Measurements from ENCODE around the gene TOB1. TPM values are rescaled to one million over a fixed set of nuclear protein-coding genes. Genes with fewer than 3 reads are reported as not detected.
"Not testable (repeated sequence)": the region's sequence is repeated elsewhere in the genome, so short reads cannot be mapped to it uniquely, and the experiment has no call there.

Gene TOB1
- total and polyA plus RNA-seq, 10 donors: 6.3 to 42.3 (median 23.1) TPM

- 75 to 89% (median 84%) methylated on average over 9 to 11 of the region's 11 CpGs for WGBS, 5 donors
- no peak for DNase-seq
- peak overlapping the region in 4 of 8 donors; percentile 3 to 100 (median 24) for H3K27ac ChIP-seq
- intact Hi-C loops (cut with DNase I; ENCODE audit: low total_unique reads): no loop called here
- no peaks in the 10 kb centered on the region for H3K27me3 ChIP-seq (replicated peaks in 1 of 7)
- peak in 9 of 11 experiments; percentile 11 to 61 (median 45) for TF ChIP-seq CTCF (IDR thresholded peaks at IDR 0.05 in 8 of 11, conservative IDR thresholded peaks at IDR 0.05 in 3 of 11)
- TF ChIP-seq POLR2AphosphoS5 (IDR thresholded peaks at IDR 0.05): peak in 1 of 3 donors; percentile 35
- TF ChIP-seq POLR2A (IDR thresholded peaks at IDR 0.05): no peak
- H3K4me1 ChIP-seq: peaks cover 10 to 52% (median 42%) of the 10 kb centered on the region in 6 donors
- peak overlapping the region in 3 of 8 donors; percentile 13 to 88 (median 81) for H3K4me3 ChIP-seq
- peaks cover 0 to 31% (median 13%) of the 10 kb centered on the region in 6 donors for H3K36me3 ChIP-seq
- H3K9me3 ChIP-seq: no peaks in the 10 kb centered on the region
These were observed 2.8 kb downstream of the TOB1 start for GRCh38 chr17:50863221-50863843.

DNA sequence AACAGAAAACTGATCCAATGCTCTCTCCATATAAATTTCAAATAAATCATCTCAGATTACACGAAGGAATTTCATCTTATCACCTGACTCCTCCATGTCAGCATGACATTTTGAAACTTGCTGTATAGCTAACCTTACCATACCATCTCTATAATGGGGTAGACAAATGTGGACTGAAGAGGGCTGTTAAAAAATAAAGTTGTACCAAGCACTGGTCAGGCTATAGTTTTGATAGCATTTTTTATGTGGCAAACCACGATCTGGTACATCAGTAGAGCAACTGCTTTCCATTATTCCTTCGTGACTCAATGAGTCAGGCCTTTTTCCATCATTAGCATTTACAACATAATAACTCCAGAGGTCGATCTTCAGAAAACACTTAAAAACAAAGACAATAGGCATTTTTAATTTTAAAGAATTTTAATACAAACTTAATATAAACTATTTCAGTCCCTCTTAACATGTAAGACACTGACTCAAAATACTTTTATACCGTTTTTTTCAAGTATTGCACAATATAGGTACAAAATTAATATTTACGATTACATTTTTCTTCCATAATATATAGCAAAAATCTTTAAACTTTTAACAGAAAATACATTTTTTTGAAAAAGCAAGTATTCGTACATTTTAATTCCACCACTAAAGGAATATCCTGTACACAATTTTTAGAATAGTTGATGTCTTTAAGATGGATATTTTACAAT is 4.2 kb downstream of the TOB1 start:
- H3K4me3 ChIP-seq: no peak overlapping the region
- intact Hi-C loops (cut with DNase I; ENCODE audit: low total_unique reads): no loop called here

GRCh38 chr17:50861334-50861676 is 4.8 kb downstream of the TOB1 start:
- H3K4me3 ChIP-seq: no peak overlapping the region
- no peaks in the 10 kb centered on the region for H3K9me3 ChIP-seq
- 71 to 96% (median 93%) methylated on average over 2 of the region's 2 CpGs for WGBS, 5 donors
- peaks cover 0 to 31% (median 13%) of the 10 kb centered on the region in 6 donors for H3K36me3 ChIP-seq
- H3K27me3 ChIP-seq (replicated peaks in 1 of 7): no peaks in the 10 kb centered on the region
- H3K4me1 ChIP-seq: peaks cover 10 to 42% (median 34%) of the 10 kb centered on the region in 6 donors
- no peak for TF ChIP-seq POLR2A (IDR thresholded peaks at IDR 0.05)
- no peak for TF ChIP-seq POLR2AphosphoS5 (IDR thresholded peaks at IDR 0.05)
- no peak for TF ChIP-seq CTCF (IDR thresholded peaks at IDR 0.05 in 8 of 11, conservative IDR thresholded peaks at IDR 0.05 in 3 of 11)
- intact Hi-C loops (cut with DNase I; ENCODE audit: low total_unique reads): no loop called here
- DNase-seq: no peak
- H3K27ac ChIP-seq: no peak overlapping the region

More for the DNA sequence above, 4.2 kb downstream of the TOB1 start:
- H3K9me3 ChIP-seq: no peaks in the 10 kb centered on the region
- DNase-seq: no peak
- peaks cover 10 to 42% (median 34%) of the 10 kb centered on the region in 6 donors for H3K4me1 ChIP-seq
- peaks cover 0 to 31% (median 13%) of the 10 kb centered on the region in 6 donors for H3K36me3 ChIP-seq
- no peak for TF ChIP-seq POLR2AphosphoS5 (IDR thresholded peaks at IDR 0.05)
- TF ChIP-seq CTCF (IDR thresholded peaks at IDR 0.05 in 8 of 11, conservative IDR thresholded peaks at IDR 0.05 in 3 of 11): no peak
- TF ChIP-seq POLR2A (IDR thresholded peaks at IDR 0.05): no peak
- 82 to 88% (median 84%) methylated on average over 7 of the region's 7 CpGs for WGBS, 5 donors
- no peak overlapping the region for H3K27ac ChIP-seq
- no peaks in the 10 kb centered on the region for H3K27me3 ChIP-seq (replicated peaks in 1 of 7)

DNA sequence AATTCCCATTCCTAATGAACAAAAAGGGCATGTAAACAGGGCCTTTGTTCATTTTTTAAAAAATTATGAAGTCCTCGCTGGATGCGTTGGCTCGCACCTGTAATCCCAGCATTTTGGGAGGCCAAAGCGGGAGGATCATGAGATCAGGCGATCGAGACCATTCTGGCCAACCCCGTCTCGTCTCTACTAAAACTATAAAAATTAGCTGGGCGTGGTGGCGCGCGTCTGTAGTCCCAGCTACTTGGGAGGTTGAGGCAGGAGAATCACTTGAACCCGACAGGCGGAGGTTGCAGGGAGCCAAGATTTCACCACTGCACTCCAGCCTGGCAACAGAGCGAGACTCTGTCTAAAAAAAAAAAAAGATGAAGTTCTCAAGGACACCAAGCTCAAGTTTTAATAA is 6.4 kb downstream of the TOB1 start:
- DNase-seq; H3K27ac ChIP-seq; H3K4me3 ChIP-seq; H3K27me3 ChIP-seq (replicated peaks in 1 of 7); intact Hi-C loops (cut with DNase I; ENCODE audit: low total_unique reads); H3K9me3 ChIP-seq: not testable (repeated sequence)
- peaks cover 10 to 37% (median 30%) of the 10 kb centered on the region in 6 donors for H3K4me1 ChIP-seq
- WGBS, 5 donors: 97 to 98% (median 98%) methylated on average over 15 of the region's 15 CpGs
- peaks cover 0 to 31% (median 13%) of the 10 kb centered on the region in 6 donors for H3K36me3 ChIP-seq

Measured in spleen (tissue), 11 donors.